Stimulated activated CD8-positive, alpha-beta memory T cell treated with anti-CD3 and anti-CD28 coated beads, Interleukin-7, amount 100 ng/mL, for 4 hours (primary cell): ENCODE results near the gene LYSMD2.
A peak's percentile ranks its signal among the peaks of the same experiment; 100 is the strongest.
"Not testable (repeated sequence)": the region's sequence is repeated elsewhere in the genome, so short reads cannot be mapped to it uniquely, and the experiment has no call there.

Experiments used
- DNase-seq, 2 donors: peaks; one replicate each; pipeline ENCODE4 v3.0.0-alpha.2; 2020; ENCODE audit warnings: low read depth in 2 of 2

LYSMD2 gene

GRCh38 chr15:51737522-51738305 is at the start of gene LYSMD2:
LYSMD2 (minus strand) TSS chr15:51737655; CDS start chr15:51737622, 33 bp downstream.
- DNase-seq = peak; percentile 45 to 79

DNA sequence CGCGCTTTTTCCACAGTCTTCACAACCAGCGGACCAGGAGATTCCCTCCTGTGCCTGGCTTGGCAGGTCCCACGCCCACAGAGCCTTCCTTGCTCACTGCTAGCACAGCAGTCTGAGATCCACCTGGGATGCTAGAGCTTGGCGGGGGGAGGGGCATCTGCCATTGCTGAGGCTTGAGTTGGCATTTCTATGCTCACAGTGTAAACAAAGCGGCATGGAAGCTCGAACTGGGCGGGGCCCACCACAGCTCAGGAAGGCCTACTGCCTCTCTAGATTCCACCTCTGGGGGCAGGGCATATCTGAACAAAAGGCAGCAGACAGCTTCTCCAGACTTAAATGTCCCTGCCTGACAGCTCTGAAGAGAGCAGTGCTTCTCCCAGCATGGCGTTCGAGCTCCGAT is 49.7 kb upstream of the LYSMD2 start:
- DNase-seq = not testable (repeated sequence)

- DNase-seq = no peak
These were observed 46.5 kb upstream of the LYSMD2 start for GRCh38 chr15:51783967-51784366.

DNA sequence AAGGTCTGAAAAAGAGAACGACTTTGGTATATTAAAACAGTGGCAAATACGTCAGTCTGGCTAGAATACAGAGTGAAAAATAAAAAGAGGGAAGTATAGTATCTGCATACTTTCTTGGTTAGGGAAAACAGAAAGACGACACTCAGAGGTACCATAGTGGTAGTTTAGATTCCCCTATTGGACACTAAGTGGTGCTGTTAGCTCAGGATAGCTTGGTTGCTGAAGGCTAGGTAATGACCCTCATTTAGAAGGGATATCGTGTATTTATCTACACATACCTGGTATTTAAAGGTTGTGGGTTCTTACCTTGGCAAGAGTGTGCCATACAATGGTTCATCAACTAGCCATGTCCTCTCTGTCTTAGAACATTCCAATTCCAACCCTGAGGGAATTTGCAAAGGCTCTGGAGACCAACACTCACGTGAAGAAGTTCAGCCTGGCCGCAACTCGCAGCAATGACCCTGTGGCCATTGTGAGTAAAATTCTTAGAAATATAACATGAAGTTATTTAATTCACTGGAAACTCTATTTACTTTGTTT is 45.0 kb upstream of the LYSMD2 start:
- no peak for DNase-seq

GRCh38 chr15:51781506-51781905 is 44.1 kb upstream of the LYSMD2 start:
- DNase-seq = no peak

DNA sequence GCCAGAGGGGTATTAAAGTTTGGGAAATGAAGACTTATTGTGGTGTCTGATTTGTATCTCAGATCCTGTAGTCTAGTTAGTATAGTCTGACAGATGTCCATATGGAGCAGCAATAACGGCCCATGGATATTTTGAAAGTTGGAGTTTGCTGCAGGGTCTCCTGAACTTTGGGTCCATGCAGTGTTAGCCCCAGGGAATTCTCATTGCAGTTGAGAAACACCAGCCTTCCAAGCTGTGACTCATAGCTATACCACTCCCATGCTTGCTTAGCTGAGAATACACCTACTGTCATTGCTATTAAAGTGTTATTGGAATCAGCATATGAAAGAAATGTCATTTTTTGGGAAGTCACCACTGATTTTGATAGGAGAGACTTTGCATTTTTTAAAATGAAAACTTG is 43.2 kb upstream of the LYSMD2 start:
- no peak for DNase-seq

- DNase-seq = peak; percentile 37 to 49
These were observed 39.6 kb upstream of the LYSMD2 start for GRCh38 chr15:51776952-51777569.

- DNase-seq = peak; percentile 1 to 26
These were observed 38.7 kb upstream of the LYSMD2 start for GRCh38 chr15:51775967-51776816.

GRCh38 chr15:51774916-51775315 is 37.5 kb upstream of the LYSMD2 start:
- no peak for DNase-seq

DNA sequence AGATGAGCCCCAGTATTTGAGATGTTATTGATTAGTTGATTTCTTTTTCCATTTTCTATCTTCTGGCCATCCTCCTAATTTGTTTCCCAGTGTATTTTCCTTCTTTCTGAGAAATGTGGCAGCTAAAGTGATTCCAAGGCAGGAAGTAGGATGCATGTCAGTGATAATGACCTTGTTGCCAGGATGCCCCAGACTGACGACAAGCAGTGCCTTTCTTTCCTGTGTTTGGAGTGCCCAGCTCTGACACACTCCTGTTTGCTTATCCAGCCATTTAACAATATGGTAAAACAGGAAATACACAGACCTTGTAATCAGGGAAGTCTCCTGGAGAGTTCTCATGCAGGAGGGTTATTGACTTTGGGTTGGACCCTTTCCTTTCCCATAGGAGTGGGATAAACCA is 34.3 kb upstream of the LYSMD2 start:
- DNase-seq = no peak

- no peak for DNase-seq
These were observed 33.4 kb upstream of the LYSMD2 start for GRCh38 chr15:51770902-51771301.

DNA sequence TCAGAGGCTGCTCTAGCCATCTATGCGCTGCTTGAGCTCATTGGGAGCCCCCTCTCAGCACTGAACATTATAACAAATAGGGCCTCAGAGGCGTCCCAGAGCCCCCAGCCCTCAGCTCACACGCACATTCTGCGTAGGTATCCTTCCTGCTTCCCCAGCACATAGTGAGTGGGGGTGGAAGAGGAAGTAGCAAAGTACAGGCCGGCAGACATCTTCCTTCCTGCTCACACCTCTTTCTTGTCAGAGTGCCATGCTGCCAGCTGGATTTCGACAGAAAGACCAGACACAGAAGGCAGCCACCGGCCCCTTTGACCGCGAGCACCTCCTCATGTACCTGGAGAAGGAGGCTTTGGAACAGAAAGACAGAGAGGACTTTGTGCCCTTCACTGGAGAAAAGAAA is 30.6 kb upstream of the LYSMD2 start:
- DNase-seq = no peak

DNA sequence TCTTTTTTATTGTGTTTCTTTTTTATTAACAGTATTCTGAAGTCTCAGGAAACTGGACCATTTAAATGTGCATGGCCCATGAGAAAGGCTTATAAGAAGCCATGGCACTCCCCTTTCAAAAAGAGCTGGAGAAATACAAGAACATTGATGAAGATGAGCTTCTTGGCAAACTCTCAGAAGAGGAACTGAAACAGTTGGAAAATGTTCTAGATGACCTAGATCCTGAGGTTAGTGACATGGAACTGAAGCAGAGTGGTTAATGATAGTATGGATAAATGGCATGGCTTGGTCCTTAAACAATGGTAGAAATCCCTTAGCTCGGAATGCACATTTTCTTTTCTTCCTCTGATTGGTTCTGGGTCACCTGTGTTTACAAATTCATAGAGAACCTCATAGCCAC is 28.9 kb upstream of the LYSMD2 start:
- DNase-seq = no peak

- no peak for DNase-seq
These were observed 28.3 kb upstream of the LYSMD2 start for GRCh38 chr15:51765751-51766150.

DNA sequence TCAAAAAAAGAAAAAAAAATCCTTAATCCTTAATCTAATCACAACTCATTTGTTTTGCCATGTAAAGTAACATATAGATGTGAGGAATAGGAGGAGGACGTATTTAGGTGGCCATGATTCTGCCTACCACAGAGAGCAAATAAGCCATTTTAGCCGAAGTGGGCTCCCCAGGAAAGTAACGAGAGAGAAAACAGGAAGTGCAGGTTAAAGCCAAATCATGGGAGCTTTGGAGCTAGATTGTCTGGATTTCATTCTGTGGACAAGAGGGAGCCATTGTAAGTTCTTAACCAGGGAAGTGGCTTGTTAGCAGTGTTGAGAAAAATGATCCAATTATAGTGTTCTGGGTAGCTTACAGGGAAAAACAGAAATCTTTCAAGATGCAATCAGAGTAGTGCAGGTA is 23.4 kb upstream of the LYSMD2 start:
- no peak for DNase-seq

DNA sequence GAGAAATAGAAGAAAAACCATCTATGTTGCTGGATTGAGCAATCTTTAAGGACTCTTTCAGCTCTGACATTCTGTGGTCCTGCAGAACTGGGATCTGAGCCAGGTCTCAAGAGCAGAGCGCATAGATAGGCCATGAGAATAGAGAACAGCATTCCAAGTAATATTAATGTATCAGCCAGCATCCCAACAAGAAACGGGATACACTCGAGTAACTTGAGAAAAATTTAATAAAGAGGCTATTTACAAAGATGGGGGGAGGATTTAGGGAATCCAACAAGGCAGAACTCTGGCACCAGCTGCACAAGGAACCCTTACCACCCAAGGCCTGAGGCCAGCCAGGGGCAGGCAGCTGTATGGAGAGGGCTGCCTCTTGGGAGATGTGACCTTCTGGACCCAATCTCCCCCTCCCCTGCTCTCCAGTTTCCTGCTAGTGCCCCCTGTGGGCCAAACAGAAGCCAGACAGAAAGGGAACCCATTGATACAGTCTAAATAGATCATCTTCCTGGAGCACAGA is 22.2 kb upstream of the LYSMD2 start:
- DNase-seq = no peak

DNA sequence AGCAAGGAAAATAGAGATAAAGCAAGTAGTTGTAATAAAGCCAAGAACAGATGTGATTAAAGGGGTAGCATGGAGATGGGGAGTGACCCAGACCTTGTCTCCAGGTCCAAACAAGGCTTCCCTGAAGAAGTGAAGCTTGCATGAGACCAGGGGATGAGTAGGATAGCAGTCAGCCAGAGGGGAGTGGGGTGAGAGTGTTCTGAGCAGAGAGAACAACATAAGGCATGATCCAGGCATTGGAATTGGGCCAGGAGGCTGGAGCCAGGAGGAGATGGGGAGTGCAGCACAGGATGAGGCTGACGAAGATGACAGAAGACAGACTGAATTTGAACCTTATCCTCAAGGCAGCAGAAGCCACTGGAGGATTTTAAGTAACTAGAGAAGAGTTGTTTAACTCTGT is 21.2 kb upstream of the LYSMD2 start:
- DNase-seq = no peak

DNA sequence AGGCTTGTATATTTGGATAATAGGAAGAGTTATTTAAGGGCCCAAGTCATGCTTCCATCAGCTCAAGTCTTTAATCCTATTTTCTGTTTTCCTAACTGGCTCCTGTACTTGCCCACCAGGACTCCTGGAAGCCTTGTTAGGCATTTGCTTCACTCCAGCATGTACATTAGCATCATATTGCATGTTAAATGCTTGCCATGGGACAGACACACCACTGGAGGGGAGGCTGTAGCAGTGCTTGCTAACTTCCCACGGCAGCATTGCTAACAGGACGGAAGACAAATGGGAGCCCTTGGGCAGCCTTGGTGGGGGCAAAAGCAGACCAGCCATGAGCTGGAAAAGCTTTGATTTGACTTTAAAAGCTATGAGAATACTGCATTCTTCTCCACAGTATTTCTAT is 20.0 kb upstream of the LYSMD2 start:
- DNase-seq = no peak

DNA sequence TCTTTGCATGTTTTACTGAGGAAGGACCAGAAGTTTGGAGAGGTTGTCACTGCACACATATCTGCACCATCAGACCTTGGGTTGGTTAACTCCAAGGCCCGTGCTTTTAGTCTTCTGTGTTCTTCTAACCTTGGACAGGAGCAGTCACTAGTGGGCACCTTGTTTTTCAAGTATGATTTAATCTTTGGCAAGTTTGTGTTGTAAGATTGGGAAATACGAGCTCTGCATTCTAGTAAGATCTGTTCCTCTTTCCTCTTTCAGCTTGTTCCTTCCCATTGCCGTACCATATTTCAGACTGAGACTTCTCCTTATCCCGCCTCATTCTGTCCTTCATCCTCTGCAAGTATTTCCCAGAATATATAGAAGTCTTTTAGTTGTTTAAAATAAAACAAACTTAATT is 19.0 kb upstream of the LYSMD2 start:
- DNase-seq = no peak

- no peak for DNase-seq
These were observed 18.3 kb upstream of the LYSMD2 start for GRCh38 chr15:51755790-51756189.

- DNase-seq = no peak
These were observed 16.8 kb upstream of the LYSMD2 start for GRCh38 chr15:51754267-51754666.

DNA sequence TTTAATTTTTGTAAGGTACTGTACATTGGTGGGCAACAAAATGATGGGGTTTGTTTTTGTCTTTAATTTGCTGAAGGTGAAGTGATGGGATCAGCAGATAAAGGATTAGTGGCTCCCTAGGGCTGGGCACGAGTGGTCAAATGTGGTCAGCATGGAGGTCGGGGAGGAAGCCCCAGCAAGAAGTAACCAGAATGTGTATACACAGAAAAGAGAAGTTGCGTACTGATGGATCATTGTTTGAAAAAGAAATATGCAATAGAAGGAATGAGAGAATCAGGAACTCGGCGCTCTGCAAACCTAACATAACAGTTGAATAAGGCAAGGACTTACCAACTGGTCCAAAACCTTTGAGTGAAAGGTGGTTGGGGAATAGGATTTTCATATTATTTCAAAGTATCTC is 15.4 kb upstream of the LYSMD2 start:
- no peak for DNase-seq
